Smooth muscle cell (in vitro differentiated cells): Measurements from ENCODE around the gene ABCD1. TPM values are rescaled to one million over a fixed set of nuclear protein-coding genes. Genes with fewer than 3 reads are reported as not detected.

Experiments
- DNase-seq: peaks from one replicate; lab custom pipeline; 2025; ENCODE audit not compliant: unreplicated experiment; lab: John Stamatoyannopoulos, UW
- H2AFZ ChIP-seq: fragments of 200-600 bp; sonication (generic); 2 replicates; pipeline ENCODE4 v1.6.0; 2016; ENCODE audit warnings: antibody characterized with exemption, low read depth, mild to moderate bottlenecking
- H3F3A ChIP-seq: fragments of 200-600 bp; sonication (generic); 2 replicates; pipeline ENCODE4 v1.6.0; 2017; ENCODE audit warnings: antibody characterized with exemption, low read depth
- H3K27ac ChIP-seq: fragments of 200-600 bp; sonication (generic); 2 replicates; pipeline ENCODE4 v1.5.1; 2016; ENCODE audit warnings: low read depth, mild to moderate bottlenecking
- H3K27me3 ChIP-seq: fragments of 200-600 bp; sonication (generic); 2 replicates; pipeline ENCODE4 v1.6.1; 2016; ENCODE audit warnings: low read depth, mild to moderate bottlenecking
- H3K36me3 ChIP-seq: fragments of 200-600 bp; sonication (generic); 2 replicates; pipeline ENCODE4 v1.5.1; 2016; ENCODE audit warnings: low read depth
- H3K4me1 ChIP-seq: fragments of 200-600 bp; sonication (generic); 2 replicates; pipeline ENCODE4 v1.5.1; 2016; ENCODE audit warnings: low read depth
- H3K4me2 ChIP-seq: fragments of 200-600 bp; sonication (generic); 2 replicates; pipeline ENCODE4 v1.6.0; 2016; ENCODE audit warnings: mild to moderate bottlenecking
- H3K4me3 ChIP-seq: fragments of 200-600 bp; sonication (generic); 2 replicates; pipeline ENCODE4 v1.5.1; 2016; ENCODE audit warnings: mild to moderate bottlenecking
- H3K79me2 ChIP-seq: fragments of 200-600 bp; sonication (generic); 2 replicates; pipeline ENCODE4 v1.6.0; 2016; ENCODE audit warnings: low read depth, mild to moderate bottlenecking
- H3K9ac ChIP-seq: fragments of 200-600 bp; sonication (generic); 2 replicates; pipeline ENCODE4 v1.6.0; 2016; ENCODE audit warnings: low read depth
- H3K9me3 ChIP-seq: fragments of 200-600 bp; sonication (generic); replicated peaks from 2 replicates; pipeline ENCODE4 v1.5.1; 2016; ENCODE audit warnings: low read depth
- H4K20me1 ChIP-seq: fragments of 200-600 bp; sonication (generic); 2 replicates; pipeline ENCODE4 v1.6.0; 2016; ENCODE audit warnings: low read depth
- WGBS: methylation state at CpG from one replicate; pipeline ENCODE4 v1.1.7; 2016; ENCODE audit warnings: low lambda C conversion rate; 5-methylcytosine and 5-hydroxymethylcytosine counted together
- polyA plus RNA-seq: library from polyadenylated mRNA; unstranded; fragments of >200 nt; fragmentation: Nextera tagmentation; extraction: Ambion mirVana; gene quantifications from 2 replicates; pipeline ENCODE4 v1.2.1, GENCODE V29; 2016
- total RNA-seq: library from RNA; depleted of rRNA; stranded (reverse); fragments of >200 nt; gene quantifications from 2 replicates; pipeline ENCODE4 v1.2.3, GENCODE V29; 2014
- TF ChIP-seq, protein P1 (sequence below): fragments of 200-600 bp; sonication (generic); IDR thresholded peaks from 2 replicates; pipeline ENCODE4 v1.5.1; 2017; ENCODE audit warnings: borderline replicate concordance, mild to moderate bottlenecking, antibody characterized with exemption; ENCODE audit not compliant: insufficient read depth, poor library complexity, severe bottlenecking

ABCD1 gene
- total and polyA plus RNA-seq, 2 experiments from 2014 or later, result 6.2 to 10.9 TPM

- TF ChIP-seq, protein P1, sequence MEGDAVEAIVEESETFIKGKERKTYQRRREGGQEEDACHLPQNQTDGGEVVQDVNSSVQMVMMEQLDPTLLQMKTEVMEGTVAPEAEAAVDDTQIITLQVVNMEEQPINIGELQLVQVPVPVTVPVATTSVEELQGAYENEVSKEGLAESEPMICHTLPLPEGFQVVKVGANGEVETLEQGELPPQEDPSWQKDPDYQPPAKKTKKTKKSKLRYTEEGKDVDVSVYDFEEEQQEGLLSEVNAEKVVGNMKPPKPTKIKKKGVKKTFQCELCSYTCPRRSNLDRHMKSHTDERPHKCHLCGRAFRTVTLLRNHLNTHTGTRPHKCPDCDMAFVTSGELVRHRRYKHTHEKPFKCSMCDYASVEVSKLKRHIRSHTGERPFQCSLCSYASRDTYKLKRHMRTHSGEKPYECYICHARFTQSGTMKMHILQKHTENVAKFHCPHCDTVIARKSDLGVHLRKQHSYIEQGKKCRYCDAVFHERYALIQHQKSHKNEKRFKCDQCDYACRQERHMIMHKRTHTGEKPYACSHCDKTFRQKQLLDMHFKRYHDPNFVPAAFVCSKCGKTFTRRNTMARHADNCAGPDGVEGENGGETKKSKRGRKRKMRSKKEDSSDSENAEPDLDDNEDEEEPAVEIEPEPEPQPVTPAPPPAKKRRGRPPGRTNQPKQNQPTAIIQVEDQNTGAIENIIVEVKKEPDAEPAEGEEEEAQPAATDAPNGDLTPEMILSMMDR, result no peak
- H3K4me2 ChIP-seq, result no peak overlapping the region
- no peak overlapping the region for H2AFZ ChIP-seq
- H3K27me3 ChIP-seq, result no peaks in the 10 kb centered on the region
- no peak overlapping the region for H3K4me3 ChIP-seq
- no peak overlapping the region for H3K27ac ChIP-seq
- no peaks in the 10 kb centered on the region for H3K36me3 ChIP-seq
- H3K9me3 ChIP-seq, result no peaks in the 10 kb centered on the region
- H3K9ac ChIP-seq, result no peak overlapping the region
- no peak for DNase-seq
- H3K4me1 ChIP-seq, result no peaks in the 10 kb centered on the region
- 88% methylated on average over 23 of the region's 24 CpGs for WGBS
- H4K20me1 ChIP-seq, result no peaks in the 10 kb centered on the region
- no peaks in the 10 kb centered on the region for H3F3A ChIP-seq
- no peaks in the 10 kb centered on the region for H3K79me2 ChIP-seq
Measured at GRCh38 chrX:153781428-153782047, 56.9 kb downstream of the ABCD1 start.

GRCh38 chrX:153782313-153782712 lies 57.7 kb downstream of the ABCD1 start:
- no peaks in the 10 kb centered on the region for H3K79me2 ChIP-seq
- H3K27me3 ChIP-seq, result no peaks in the 10 kb centered on the region
- H3F3A ChIP-seq, result no peaks in the 10 kb centered on the region
- no peak overlapping the region for H3K4me2 ChIP-seq
- no peaks in the 10 kb centered on the region for H3K4me1 ChIP-seq
- no peak for DNase-seq
- no peak overlapping the region for H3K4me3 ChIP-seq
- no peak overlapping the region for H3K27ac ChIP-seq
- H3K36me3 ChIP-seq, result no peaks in the 10 kb centered on the region
- no peak overlapping the region for H3K9ac ChIP-seq
- H3K9me3 ChIP-seq, result no peaks in the 10 kb centered on the region
- H2AFZ ChIP-seq, result no peak overlapping the region
- 86% methylated on average over 11 of the region's 11 CpGs for WGBS
- H4K20me1 ChIP-seq, result no peaks in the 10 kb centered on the region
- TF ChIP-seq, protein P1, result no peak

- Histone ChIP-seq H3K27me3 (no peaks in the 10 kb centered on the region), H3F3A (no peaks in the 10 kb centered on the region), H3K4me1 (no peaks in the 10 kb centered on the region), H3K27ac (no peak overlapping the region), H3K79me2 (no peaks in the 10 kb centered on the region), H3K9ac (no peak overlapping the region), H3K9me3 (no peaks in the 10 kb centered on the region), H4K20me1 (no peaks in the 10 kb centered on the region), H2AFZ (no peak overlapping the region), H3K4me3 (no peak overlapping the region), H3K36me3 (no peaks in the 10 kb centered on the region), H3K4me2 (no peak overlapping the region)
- DNase-seq, result no peak
- TF ChIP-seq, protein P1, result no peak
- 90% methylated on average over 12 of the region's 14 CpGs for WGBS
Measured at GRCh38 chrX:153782871-153783270, 58.2 kb downstream of the ABCD1 start.

DNA sequence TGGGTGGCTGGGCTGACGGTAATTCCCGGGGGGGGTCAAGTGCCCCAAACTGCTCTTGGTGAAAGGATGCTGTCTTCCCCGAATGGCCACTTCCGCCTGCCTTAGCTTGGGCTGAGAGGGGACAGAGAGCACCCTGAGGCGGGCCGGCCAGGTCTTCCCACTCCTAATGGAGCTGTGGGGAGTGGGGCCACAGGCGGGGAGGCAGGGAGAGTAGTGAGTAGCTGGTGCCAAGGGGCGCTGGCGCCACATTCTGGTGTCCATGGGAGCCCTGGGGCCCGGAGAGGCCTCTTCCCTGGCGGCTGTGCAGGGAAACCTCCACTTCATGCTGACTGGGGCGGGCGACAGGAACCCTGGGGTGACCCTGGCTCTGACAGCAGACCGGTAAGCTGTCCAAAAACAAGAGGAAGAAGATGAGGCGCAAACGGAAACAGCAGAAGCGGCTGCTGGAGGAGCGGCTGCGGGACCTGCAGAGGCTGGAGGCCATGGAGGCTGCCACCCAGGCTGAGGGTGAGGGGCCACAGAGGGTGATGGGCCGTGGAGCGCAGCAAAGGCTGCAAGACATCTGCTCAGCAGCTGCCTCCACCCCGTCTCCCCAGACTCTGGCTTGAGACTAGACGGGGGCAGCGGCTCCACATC lies 58.8 kb downstream of the ABCD1 start:
- no peaks in the 10 kb centered on the region for H3F3A ChIP-seq
- no peak overlapping the region for H3K4me2 ChIP-seq
- no peaks in the 10 kb centered on the region for H4K20me1 ChIP-seq
- H3K4me3 ChIP-seq, result no peak overlapping the region
- DNase-seq, result no peak
- no peaks in the 10 kb centered on the region for H3K79me2 ChIP-seq
- H2AFZ ChIP-seq, result no peak overlapping the region
- H3K9me3 ChIP-seq, result no peaks in the 10 kb centered on the region
- WGBS, result 90% methylated on average over 23 of the region's 24 CpGs
- H3K9ac ChIP-seq, result no peak overlapping the region
- TF ChIP-seq, protein P1, result no peak
- H3K27ac ChIP-seq, result no peak overlapping the region
- no peaks in the 10 kb centered on the region for H3K36me3 ChIP-seq
- no peaks in the 10 kb centered on the region for H3K27me3 ChIP-seq
- H3K4me1 ChIP-seq, result no peaks in the 10 kb centered on the region
